ENCODE data around the gene PEDS1. TPM values are rescaled to one million over a fixed set of nuclear protein-coding genes. Genes with fewer than 3 reads are reported as not detected.

PEDS1 gene
- total and polyA plus RNA-seq, 10 of the 15 experiments (the other 5 are each of a cell fraction or from before 2014, with no cell fraction given), result 1.7 to 25.6 (median 16.8) TPM

DNA sequence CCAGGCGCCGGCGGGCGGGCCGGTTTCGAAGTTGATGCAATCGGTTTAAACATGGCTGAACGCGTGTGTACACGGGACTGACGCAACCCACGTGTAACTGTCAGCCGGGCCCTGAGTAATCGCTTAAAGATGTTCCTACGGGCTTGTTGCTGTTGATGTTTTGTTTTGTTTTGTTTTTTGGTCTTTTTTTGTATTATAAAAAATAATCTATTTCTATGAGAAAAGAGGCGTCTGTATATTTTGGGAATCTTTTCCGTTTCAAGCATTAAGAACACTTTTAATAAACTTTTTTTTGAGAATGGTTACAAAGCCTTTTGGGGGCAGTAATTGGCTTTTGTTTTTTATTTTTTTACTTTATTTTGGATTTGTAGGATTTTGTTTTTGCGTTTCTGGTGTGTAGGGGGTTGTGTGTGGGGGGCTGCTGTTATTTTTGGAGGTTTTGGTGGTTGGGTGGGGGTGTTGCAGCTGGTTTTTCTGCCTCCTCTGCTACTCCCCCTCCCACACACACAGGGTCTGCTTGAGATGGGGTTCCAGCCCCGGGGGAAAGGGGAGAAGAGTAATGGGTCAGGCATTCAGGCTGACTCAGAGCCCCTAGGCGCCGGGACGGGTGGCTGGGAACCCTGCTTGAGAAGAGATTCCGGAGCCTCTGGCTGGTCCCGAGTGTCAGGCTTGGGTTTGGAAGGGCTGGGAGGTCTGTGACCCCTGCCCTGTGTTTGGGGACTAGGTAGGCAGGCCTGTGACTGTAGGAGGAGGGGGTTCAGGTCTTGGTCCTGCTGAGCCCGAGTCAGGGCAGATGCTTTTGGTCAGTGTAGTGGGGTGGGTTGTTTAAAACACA, 39.1 kb upstream of the PEDS1 start (continued):
- TF ChIP-seq, protein P1, sequence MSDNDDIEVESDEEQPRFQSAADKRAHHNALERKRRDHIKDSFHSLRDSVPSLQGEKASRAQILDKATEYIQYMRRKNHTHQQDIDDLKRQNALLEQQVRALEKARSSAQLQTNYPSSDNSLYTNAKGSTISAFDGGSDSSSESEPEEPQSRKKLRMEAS (IDR thresholded peaks at IDR 0.05; ENCODE audit: low read depth, low read length), result peak; percentile 82
- TF ChIP-seq, protein P2, sequence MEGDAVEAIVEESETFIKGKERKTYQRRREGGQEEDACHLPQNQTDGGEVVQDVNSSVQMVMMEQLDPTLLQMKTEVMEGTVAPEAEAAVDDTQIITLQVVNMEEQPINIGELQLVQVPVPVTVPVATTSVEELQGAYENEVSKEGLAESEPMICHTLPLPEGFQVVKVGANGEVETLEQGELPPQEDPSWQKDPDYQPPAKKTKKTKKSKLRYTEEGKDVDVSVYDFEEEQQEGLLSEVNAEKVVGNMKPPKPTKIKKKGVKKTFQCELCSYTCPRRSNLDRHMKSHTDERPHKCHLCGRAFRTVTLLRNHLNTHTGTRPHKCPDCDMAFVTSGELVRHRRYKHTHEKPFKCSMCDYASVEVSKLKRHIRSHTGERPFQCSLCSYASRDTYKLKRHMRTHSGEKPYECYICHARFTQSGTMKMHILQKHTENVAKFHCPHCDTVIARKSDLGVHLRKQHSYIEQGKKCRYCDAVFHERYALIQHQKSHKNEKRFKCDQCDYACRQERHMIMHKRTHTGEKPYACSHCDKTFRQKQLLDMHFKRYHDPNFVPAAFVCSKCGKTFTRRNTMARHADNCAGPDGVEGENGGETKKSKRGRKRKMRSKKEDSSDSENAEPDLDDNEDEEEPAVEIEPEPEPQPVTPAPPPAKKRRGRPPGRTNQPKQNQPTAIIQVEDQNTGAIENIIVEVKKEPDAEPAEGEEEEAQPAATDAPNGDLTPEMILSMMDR (IDR thresholded peaks at IDR 0.05 in 2 of 3, conservative IDR thresholded peaks at IDR 0.05 in 1 of 3; ENCODE audit: control insufficient read depth in 2 of 3, extremely low read depth in 1 of 3, insufficient read depth in 1 of 3, low read depth in 3 of 3, low read length in 3 of 3), result no peak
- peak; percentile 64; the same call in 1 of the 2 replicates for TF ChIP-seq CREB1 (IDR thresholded peaks at IDR 0.05; ENCODE audit: low read depth)
- no peak for TF ChIP-seq RAD21 (IDR thresholded peaks at IDR 0.05; ENCODE audit: insufficient read depth, low read depth, low read length)
- TF ChIP-seq ZSCAN29 (IDR thresholded peaks at IDR 0.05), result no peak
- peak; percentile 14; the same call in 1 of the 2 replicates for TF ChIP-seq JUNB (IDR thresholded peaks at IDR 0.05)
- peak; percentile 53; the same call in 1 of the 2 replicates for TF ChIP-seq ATF7 (IDR thresholded peaks at IDR 0.05; ENCODE audit: low read depth)
- TF ChIP-seq, protein P3, sequence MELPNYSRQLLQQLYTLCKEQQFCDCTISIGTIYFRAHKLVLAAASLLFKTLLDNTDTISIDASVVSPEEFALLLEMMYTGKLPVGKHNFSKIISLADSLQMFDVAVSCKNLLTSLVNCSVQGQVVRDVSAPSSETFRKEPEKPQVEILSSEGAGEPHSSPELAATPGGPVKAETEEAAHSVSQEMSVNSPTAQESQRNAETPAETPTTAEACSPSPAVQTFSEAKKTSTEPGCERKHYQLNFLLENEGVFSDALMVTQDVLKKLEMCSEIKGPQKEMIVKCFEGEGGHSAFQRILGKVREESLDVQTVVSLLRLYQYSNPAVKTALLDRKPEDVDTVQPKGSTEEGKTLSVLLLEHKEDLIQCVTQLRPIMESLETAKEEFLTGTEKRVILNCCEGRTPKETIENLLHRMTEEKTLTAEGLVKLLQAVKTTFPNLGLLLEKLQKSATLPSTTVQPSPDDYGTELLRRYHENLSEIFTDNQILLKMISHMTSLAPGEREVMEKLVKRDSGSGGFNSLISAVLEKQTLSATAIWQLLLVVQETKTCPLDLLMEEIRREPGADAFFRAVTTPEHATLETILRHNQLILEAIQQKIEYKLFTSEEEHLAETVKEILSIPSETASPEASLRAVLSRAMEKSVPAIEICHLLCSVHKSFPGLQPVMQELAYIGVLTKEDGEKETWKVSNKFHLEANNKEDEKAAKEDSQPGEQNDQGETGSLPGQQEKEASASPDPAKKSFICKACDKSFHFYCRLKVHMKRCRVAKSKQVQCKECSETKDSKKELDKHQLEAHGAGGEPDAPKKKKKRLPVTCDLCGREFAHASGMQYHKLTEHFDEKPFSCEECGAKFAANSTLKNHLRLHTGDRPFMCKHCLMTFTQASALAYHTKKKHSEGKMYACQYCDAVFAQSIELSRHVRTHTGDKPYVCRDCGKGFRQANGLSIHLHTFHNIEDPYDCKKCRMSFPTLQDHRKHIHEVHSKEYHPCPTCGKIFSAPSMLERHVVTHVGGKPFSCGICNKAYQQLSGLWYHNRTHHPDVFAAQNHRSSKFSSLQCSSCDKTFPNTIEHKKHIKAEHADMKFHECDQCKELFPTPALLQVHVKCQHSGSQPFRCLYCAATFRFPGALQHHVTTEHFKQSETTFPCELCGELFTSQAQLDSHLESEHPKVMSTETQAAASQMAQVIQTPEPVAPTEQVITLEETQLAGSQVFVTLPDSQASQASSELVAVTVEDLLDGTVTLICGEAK (IDR thresholded peaks at IDR 0.05; ENCODE audit: borderline replicate concordance), result 0 out of 2 replicates have a peak, but pooled peaks have one; percentile 17
- TF ChIP-seq YY1 (IDR thresholded peaks at IDR 0.05; ENCODE audit: low read depth, low read length), result peak; percentile 94

Data from GM12878 (cell line).